GM18505 (cell line): ENCODE data around the gene PSD.

Experiments used
- ATAC-seq: cut with Tn5 transposase; IDR thresholded peaks from one replicate; pipeline ENCODE4 v1.9.1; 2021; ENCODE audit not compliant: unreplicated experiment
- POLR2A ChIP-seq: IDR thresholded peaks from 4 replicates; pipeline ENCODE4 v1.6.1; 2011; ENCODE audit warnings: borderline replicate concordance; ENCODE audit not compliant: insufficient read depth, insufficient read length; ENCODE audit errors: extremely low read depth

The PSD gene

DNA sequence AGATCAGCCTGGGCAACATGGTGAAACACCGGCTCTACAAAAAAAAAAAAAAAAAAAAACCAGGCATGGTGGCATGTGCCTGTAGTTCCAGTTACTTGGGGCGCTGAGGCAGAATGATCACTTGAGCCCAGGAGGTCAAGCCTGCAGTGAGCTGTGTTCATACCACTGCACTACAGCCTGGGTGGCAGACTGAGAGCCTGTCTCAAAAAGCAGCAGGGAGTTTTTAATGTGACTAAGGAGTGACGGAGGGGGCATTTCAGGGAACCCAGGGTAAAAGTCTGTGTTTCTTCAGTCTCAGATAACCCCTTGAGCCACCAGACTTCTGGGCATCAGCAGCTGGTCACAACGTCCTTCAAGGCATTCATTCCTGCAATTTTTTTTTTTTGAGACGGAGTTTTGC lies 34.9 kb upstream of the PSD start:
- ATAC-seq = no peak
- no peak for TF ChIP-seq POLR2A

DNA sequence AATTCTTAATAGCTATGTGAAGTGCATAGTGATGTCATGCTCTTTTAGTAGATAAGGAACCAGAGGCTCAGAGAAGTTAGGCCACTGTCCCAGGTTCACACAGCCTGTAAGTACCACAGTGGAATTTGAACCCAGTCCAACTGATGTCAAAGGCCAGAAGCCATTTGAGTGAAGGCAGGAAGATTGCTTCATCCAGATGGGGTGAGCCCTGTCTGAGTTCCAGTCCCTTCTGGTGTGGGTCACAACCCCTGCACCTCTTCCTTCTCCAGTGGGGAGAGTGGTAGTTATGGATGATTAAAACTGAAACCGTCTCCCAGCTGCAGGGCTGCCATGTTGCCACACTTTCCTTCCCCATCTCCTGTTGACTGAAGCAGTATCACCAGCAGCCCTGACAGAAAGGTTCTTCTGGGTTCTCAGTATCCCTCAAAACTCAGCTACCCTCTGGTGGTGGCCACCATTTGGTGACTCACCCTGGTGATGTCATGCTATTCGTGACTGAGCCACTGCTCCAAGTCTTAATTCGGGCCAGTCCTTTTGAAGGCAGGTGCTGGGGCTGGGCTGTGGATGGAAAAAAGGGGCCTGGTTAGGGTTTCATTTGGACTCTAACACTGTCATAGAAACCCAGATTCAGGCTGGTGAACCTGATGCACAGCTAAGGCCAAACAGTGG lies 34.2 kb upstream of the PSD start:
- no peak for ATAC-seq
- TF ChIP-seq POLR2A = no peak

DNA sequence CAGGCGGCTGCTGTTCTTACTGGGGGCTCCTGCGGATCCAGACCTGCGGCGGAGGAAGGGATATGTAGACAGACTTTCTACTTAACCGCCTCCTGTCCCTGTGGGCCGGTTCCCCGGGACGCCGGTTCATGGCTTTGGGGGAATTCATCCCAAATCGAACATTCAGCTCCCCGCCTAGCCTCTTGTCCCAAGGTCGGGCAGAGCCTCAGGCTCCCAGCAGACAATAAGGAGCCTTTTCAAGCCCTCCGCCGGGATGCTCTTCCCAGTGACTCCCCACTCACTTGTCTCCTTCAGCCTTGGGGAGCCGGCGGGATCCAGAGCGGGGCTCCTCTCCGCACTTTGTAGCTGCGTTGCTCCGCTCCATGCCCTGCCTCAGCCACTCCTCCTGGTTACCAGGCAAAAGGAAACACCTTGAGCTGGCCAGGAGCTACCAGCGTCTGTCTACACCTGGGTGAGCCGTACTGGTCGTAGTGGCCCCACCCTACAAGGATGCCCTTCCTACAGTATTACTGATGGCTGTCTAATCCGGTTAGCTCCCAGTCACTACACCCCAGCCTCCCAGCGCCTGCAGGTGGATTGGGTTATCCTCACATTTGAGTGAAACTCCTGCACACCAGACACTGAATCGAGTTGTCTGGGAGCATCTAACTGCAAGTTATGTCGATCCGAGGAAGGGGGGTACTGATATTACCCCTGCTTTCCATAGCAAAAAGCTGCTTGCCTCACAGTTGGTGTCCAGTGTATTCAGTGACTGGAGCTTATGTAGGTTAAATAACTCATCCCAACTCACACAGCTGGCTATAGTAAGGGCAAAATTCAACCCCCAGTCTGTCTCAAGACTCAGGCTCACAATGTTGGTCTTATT lies 32.8 kb upstream of the PSD start, which contains the start of gene C10orf95:
TSS of gene C10orf95 (minus strand) at position 439 of the 865 bp plus-strand sequence. CDS start 450 bp downstream, outside the sequence.
- ATAC-seq = no peak

DNA sequence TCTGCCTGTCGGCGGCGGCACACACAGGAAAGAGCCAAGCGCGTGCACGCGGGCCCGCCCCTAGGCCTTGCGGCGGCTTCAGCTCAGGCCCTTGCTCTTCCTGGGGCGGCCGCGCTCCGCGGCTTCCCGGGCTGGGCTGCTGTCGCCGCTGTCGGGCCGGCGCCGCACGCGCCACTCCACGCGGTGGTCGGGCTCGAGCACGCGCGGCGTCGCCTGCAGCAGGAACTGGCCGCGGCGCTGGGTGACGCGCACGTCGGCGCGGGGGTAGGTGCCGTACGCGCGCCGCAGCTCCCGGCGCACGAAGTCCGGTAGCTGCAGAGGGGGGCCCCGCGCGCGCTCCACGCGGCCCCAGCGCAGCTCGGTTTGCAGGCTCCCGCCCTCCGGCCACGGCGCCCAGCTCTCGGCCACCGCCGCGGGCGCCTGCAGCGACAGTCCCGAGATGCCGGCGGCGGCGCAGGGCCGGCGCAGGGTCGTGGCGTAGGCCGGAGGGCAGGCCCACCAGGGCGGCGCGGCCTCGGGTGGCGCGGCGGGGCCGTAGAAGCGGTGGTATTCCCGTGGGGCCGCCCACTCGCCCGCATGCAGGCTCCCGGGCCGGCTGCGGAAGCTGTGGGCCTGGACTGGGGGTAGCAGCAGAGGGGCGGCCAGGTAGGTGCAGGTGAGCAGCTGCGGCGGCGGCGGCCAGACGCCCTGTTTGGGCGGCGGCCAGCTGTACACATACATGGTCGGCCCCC lies 32.0 kb upstream of the PSD start:
- peak; percentile 77 for ATAC-seq
- TF ChIP-seq POLR2A = peak; percentile 84

More for the DNA sequence above, 32.8 kb upstream of the PSD start, which contains the start of gene C10orf95:
- no peak for TF ChIP-seq POLR2A

DNA sequence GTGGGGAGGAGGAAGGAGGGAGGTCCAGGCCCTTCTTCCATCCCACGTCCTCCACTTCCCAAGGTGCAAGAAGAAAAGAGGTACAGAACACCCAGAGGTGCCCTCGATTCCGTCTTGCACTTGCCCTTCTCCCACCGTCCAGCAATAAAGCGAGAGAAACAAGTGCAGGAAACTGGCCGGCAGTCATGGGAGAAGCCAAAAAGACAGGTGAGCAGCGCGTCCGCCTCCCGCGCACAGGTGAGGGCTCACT lies 31.5 kb upstream of the PSD start:
- ATAC-seq = no peak
- no peak for TF ChIP-seq POLR2A

DNA sequence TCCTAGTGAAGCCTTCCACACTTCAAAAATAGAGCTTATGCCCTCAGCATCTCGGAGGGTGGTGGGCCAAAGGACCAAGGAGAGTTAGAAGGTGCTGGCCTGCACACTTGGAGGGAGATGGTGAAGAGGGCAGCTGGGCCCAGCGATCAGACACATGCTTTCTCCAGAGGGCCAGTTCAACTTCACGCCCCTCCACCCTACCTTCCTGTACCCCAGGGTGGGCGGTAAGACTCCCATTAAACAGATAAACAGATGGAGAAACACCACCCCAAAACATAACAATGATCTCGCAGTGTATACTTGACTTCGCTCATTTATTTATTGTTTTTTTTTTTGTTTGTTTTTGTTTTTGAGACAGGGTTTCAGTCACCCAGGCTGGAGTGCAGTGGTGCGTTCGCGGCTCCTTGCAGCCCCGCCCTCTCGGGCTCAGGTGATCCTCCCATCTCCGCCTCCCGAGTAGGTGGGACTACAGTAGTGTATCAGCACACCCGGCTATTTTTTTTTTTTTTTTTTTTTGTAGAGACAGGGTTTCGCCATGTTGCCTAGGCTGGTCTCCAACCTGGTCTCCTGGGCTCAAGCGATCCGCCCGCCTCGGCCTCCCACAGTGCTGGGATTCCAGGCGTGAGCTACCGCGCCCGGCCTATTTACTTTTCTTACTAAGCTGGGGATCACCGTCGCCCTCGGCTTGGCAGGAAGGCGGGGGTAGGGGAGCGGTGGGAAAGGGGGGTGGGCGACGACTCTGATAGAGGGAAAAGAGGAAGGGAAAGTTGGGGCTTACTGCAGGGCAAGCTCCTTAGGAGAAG lies 30.9 kb upstream of the PSD start:
- ATAC-seq = peak; percentile 39
- TF ChIP-seq POLR2A = no peak

DNA sequence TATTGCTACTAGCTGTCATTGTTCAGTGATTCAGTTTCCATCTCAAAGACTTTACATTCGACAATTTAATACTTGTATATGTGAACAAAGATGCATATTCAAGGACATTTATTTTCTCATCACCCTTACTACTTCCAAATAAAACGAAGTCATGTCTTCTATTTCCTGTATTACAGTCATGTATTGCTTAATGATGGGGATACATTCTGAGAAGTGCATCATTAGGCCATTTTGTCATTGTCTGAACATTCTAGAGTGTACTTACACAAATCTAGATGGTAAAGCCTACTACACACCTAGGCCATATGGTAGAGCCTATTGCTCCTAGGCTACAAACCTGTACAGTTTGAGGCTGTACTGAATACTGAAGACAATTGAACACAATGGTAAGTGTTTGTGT lies 26.3 kb upstream of the PSD start:
- ATAC-seq = no peak
- no peak for TF ChIP-seq POLR2A

DNA sequence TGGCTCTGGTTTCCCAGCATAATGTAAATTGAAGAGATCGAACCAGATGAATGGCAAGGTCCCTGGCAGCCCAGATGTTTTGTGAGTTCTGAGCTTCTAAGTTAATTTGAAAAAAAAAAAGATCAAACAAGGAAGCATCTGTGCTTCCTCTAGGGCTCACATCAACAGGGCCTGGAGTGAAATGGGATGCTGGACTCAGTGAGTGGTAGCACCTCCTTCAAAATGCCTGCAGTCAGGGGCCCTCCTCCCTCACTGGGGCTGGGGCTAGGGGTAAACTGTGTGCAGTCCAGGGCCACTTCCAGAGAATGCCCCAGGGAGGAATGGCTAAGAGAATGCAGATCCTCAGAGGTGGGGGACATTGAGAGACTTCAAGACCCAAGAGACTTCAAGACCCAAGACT lies 19.8 kb upstream of the PSD start:
- TF ChIP-seq POLR2A = no peak
- no peak for ATAC-seq

DNA sequence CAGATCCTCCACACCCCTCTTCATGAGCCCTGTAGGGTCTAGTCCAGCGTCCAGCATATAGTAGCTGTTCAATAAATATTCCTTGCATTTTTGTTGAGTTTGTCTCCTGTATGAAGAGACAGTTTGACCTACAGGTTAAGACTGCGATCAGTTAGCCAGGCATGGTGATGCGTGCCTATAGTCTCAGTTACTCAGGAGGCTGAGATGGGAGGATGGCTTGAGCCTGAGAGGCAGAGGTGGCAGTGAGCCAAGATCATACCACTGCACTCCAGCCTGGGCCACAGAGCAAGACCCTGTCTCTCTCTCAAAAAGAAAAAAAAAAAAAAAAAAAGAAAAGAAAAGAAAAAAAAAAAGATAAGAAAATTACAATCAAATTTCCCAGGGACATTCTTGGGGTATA lies 18.9 kb upstream of the PSD start:
- TF ChIP-seq POLR2A = no peak
- no peak for ATAC-seq

DNA sequence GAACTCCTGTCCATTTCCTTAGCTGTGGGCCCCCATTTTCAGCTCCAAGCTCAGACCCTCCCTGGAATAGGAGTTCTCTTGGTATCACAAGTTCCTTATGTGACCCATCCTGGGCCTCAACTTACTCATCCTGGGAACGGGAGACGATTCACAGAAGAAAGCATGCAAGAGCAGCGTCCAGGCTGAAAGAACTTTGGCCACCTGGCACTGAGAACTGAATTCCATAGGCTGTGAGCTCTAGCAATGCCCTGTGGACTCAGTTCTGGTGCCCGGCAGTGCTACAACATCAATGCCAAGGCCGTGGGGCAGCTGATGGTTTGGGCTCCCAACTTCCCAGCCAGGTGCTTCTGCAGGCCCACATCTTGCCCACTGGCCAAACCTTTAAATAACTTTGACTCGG lies 17.7 kb upstream of the PSD start:
- no peak for ATAC-seq
- TF ChIP-seq POLR2A = no peak

DNA sequence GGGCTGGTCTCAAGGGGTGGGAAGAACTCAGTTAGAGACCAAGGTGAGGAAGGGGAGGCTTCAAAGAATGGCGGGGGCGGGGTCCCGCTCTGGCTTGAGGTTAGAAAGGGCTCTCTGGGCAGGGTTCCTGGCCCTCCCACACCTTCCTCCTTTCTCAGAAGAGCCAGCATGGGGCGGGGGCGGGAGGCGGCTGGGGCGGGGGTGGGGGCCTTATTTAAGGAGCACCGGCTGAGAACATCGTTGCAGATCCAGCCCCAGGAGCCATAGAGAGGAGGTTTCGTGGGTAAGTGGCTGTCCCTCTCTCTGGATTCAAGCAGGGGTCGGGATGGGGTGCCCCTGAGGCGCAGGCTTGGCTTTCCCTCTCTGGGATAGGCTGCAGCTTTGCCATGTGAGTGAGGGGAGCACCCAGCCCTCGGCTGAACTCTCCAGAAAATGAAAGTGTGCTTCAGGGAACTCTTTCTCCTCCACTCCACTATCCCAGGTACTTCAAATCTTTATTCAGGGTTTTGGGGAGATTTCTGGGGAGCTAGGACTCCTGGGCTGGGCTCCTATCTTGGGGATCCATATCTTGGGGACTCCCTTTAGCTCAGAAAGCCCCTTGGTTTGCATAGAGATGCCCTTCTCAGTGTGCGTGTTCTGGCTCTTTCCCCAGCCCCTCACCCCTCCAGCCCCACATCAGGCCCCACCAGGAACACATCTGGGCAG lies 17.1 kb upstream of the PSD start:
- TF ChIP-seq POLR2A = peak; percentile 79
- ATAC-seq = no peak

DNA sequence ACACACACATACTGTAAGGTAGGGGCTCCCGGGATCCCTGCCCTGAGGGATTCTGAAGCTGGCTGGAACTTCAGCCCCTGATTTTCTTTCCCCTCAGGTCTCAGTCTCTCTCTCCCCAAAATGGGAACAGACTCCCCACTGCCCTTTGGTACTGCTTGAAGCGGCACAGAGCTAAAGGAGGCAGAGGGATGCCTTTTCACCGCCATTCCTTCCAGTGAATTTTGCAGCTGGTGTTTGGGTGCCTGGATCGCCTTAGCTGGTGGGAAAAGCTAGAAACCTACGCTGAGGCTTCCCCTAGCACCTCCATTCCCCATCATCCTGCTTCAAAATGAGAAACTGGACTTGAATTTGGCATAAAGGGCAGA lies 16.5 kb upstream of the PSD start:
- no peak for TF ChIP-seq POLR2A
- ATAC-seq = no peak

DNA sequence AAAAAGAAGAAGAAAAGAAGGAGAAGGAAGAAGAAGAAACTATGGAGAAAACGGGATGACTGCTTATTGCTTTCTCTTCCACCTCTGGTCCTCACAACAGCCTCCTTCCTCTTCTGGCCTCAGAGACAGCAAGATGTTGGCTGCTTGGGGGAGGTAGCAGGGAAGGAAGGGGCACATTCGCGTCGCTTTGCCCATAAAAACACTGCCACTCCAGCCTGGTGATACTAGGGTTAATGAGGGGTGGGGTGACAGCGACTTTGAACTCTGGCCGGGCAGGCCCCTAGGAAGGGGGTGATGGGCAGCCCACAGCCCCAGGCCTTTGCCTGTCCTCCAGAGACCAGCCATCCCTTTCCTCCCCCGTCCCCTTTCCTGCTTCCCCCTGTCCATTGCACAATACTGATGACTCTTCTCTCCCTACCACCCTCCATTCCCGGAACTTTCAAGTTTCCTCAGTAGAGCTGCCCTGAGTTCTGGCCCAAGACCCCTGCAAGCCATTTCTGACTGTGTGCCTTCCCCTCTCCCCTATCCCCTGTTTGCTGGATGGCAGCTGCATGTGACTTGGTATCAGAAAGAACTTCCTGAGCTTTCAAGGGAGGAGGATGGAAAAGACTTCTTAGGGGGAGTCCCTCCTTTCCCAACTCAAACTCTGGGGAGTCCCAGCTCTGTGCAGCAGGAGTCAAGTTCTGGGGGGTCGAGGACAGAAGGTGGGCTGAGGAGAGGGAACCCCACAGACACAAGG lies 16.0 kb upstream of the PSD start:
- TF ChIP-seq POLR2A = no peak
- no peak for ATAC-seq

DNA sequence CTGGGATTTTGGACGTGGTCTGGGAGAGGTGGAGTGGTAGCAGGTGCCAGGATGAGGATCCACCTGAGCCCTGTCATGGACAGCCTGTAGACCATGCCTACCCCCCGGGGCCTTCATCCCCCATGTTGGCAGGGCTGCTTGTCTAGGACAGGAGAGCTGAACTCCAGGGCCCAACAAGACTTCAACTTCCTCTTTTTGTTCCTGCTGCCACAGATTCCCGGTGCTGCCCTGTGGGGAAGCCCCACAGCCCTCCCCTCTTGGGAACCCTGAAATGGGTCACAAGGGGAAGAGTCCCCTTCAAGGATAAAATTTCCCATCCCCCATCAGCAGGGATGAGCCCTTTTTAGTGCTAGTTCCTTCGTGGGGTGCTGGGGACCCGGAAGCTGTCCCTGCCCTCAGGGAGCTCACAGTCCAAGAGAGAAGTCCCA lies 15.0 kb upstream of the PSD start:
- TF ChIP-seq POLR2A = no peak
- no peak for ATAC-seq
